Measurements from ENCODE around the gene PGA3. TPM values are rescaled to one million over a fixed set of nuclear protein-coding genes. Genes with fewer than 3 reads are reported as not detected.
"Not testable (repeated sequence)": the region's sequence is repeated elsewhere in the genome, so short reads cannot be mapped to it uniquely, and the experiment has no call there.

Gene PGA3
- total RNA-seq (2021; fragmentation: NEBNext Ultra II Directional; extraction: Animal tissue kit (Norgen Biotek cat#: 25700)), result under 1 TPM in 5 of 6 experiments, not detected in 1; 0.21 to 0.37 (median 0.24) TPM
- long read RNA-seq, result 0 reads

GRCh38 chr11:61202950-61203746, at the start of gene PGA3:
TSS of gene PGA3 (plus strand) at chr11:61203515. CDS start at chr11:61203565, 50 bp downstream.
- H3K36me3 Mint-ChIP-seq (ENCODE audit: low read depth); H3K27ac Mint-ChIP-seq; H3K4me3 Mint-ChIP-seq; H3K4me1 Mint-ChIP-seq (ENCODE audit: low read depth); DNase-seq: not testable (repeated sequence)
- Mint-ChIP-seq H3K9me3 (peaks cover 14% of the 10 kb centered on the region), H3K27me3 (ENCODE audit: insufficient read depth) (peaks cover 50% of the 10 kb centered on the region)

GRCh38 chr11:61153593-61154095, 49.7 kb upstream of the PGA3 start:
- peak overlapping the region; percentile 86 for H3K27ac Mint-ChIP-seq
- peaks cover 21% of the 10 kb centered on the region for H3K9me3 Mint-ChIP-seq
- peak overlapping the region; percentile 58 for H3K4me3 Mint-ChIP-seq
- peaks cover 45% of the 10 kb centered on the region for H3K4me1 Mint-ChIP-seq (ENCODE audit: low read depth)
- no peak for TF ChIP-seq CTCF (IDR thresholded peaks at IDR 0.05)
- peaks cover 2% of the 10 kb centered on the region for H3K27me3 Mint-ChIP-seq (ENCODE audit: insufficient read depth)
- peak; percentile 12 for DNase-seq
- peaks cover 28% of the 10 kb centered on the region for H3K36me3 Mint-ChIP-seq (ENCODE audit: low read depth)

GRCh38 chr11:61154528-61154927, 48.8 kb upstream of the PGA3 start:
- DNase-seq, result no peak
- Mint-ChIP-seq H3K4me3 (no peak overlapping the region), H3K27me3 (ENCODE audit: insufficient read depth) (peaks cover 2% of the 10 kb centered on the region), H3K27ac (peak overlapping the region; percentile 86; the same call in 1 of the 2 replicates), H3K4me1 (ENCODE audit: low read depth) (peaks cover 53% of the 10 kb centered on the region), H3K9me3 (peaks cover 21% of the 10 kb centered on the region), H3K36me3 (ENCODE audit: low read depth) (peaks cover 28% of the 10 kb centered on the region)
- no peak for TF ChIP-seq CTCF (IDR thresholded peaks at IDR 0.05)

- H3K4me1 Mint-ChIP-seq (ENCODE audit: low read depth), result peaks cover 54% of the 10 kb centered on the region
- H3K27ac Mint-ChIP-seq, result no peak overlapping the region
- no peak for TF ChIP-seq CTCF (IDR thresholded peaks at IDR 0.05)
- H3K9me3 Mint-ChIP-seq, result peaks cover 21% of the 10 kb centered on the region
- H3K36me3 Mint-ChIP-seq (ENCODE audit: low read depth), result peaks cover 28% of the 10 kb centered on the region
- DNase-seq, result no peak
- no peaks in the 10 kb centered on the region; the same call in 1 of the 2 replicates for H3K27me3 Mint-ChIP-seq (ENCODE audit: insufficient read depth)
- H3K4me3 Mint-ChIP-seq, result no peak overlapping the region
Observed at GRCh38 chr11:61155312-61155711, 48.0 kb upstream of the PGA3 start.

- TF ChIP-seq CTCF (IDR thresholded peaks at IDR 0.05), result no peak
Observed at GRCh38 chr11:61155741-61156140, 47.6 kb upstream of the PGA3 start.

GRCh38 chr11:61157743-61158142, 45.6 kb upstream of the PGA3 start:
- peaks cover 28% of the 10 kb centered on the region for H3K36me3 Mint-ChIP-seq (ENCODE audit: low read depth)

More at GRCh38 chr11:61155741-61156140, 47.6 kb upstream of the PGA3 start:
- Mint-ChIP-seq H3K27me3 (ENCODE audit: insufficient read depth) (no peaks in the 10 kb centered on the region; the same call in 1 of the 2 replicates), H3K27ac (no peak overlapping the region), H3K9me3 (peaks cover 21% of the 10 kb centered on the region), H3K36me3 (ENCODE audit: low read depth) (peaks cover 28% of the 10 kb centered on the region), H3K4me3 (no peak overlapping the region), H3K4me1 (ENCODE audit: low read depth) (peaks cover 57% of the 10 kb centered on the region)
- DNase-seq, result no peak

More at GRCh38 chr11:61157743-61158142, 45.6 kb upstream of the PGA3 start:
- peaks cover 21% of the 10 kb centered on the region for H3K9me3 Mint-ChIP-seq
- no peak for DNase-seq
- peaks cover 5% of the 10 kb centered on the region for H3K27me3 Mint-ChIP-seq (ENCODE audit: insufficient read depth)
- H3K4me1 Mint-ChIP-seq (ENCODE audit: low read depth), result peaks cover 59% of the 10 kb centered on the region
- no peak overlapping the region for H3K4me3 Mint-ChIP-seq
- no peak for TF ChIP-seq CTCF (IDR thresholded peaks at IDR 0.05)
- H3K27ac Mint-ChIP-seq, result no peak overlapping the region

Data from HFFc6 (cell line).